Tibial artery (tissue), 4 donors: Measurements from ENCODE around the gene PPP2R5D.
"Not testable (repeated sequence)": the region's sequence is repeated elsewhere in the genome, so short reads cannot be mapped to it uniquely, and the experiment has no call there.

ENCODE experiments used
- DNase-seq, 2 donors: peaks; one replicate each; pipeline ENCODE4 v3.0.0-alpha.2; 2019
- H3K27ac ChIP-seq, 2 donors: fragments of 200-600 bp; sonication (generic) in 1 of 2; 1 replicate in 1 of 2; 2 replicates in 1 of 2; pipeline ENCODE4 v1.5.1; 2018 to 2019; ENCODE audit warnings: mild to moderate bottlenecking in 1 of 2
- H3K27me3 ChIP-seq, 2 donors: fragments of 200-600 bp; sonication (generic) in 1 of 2; one replicate each; pipeline versions ENCODE4 v1.5.1 to v1.6.0; 2016 to 2019
- H3K36me3 ChIP-seq, 3 donors: fragments of 200-600 bp; sonication (generic) in 2 of 3; one replicate each; pipeline ENCODE4 v1.5.1; 2016 to 2019; ENCODE audit warnings: mild to moderate bottlenecking in 2 of 3
- H3K4me1 ChIP-seq, 4 donors: fragments of 200-600 bp; sonication (generic) in 2 of 4; 1 replicate in 3 of 4; 2 replicates in 1 of 4; pipeline ENCODE4 v1.5.1; 2016 to 2019
- H3K4me3 ChIP-seq, 2 donors: fragments of 200-600 bp; sonication (generic) in 1 of 2; 1 replicate in 1 of 2; 2 replicates in 1 of 2; pipeline ENCODE4 v1.5.1; 2018 to 2019; ENCODE audit warnings: mild to moderate bottlenecking in 2 of 2
- H3K9me3 ChIP-seq, 3 donors: fragments of 200-600 bp; sonication (generic) in 1 of 3; one replicate each; pipeline ENCODE4 v1.5.1; 2016 to 2019
- CTCF ChIP-seq, 2 experiments: fragments of 200-600 bp in 1 of 2; fragments of 450-650 bp in 1 of 2; IDR thresholded peaks; one replicate each; pipeline ENCODE4 v1.5.1; 2017 to 2019; ENCODE audit warnings: antibody characterized with exemption in 2 of 2, mild to moderate bottlenecking in 1 of 2, moderate library complexity in 1 of 2
- intact Hi-C: fragments of 100-400 bp; cut with DNase I; formaldehyde crosslinking; loops from one replicate; pipeline ENCODE4 v1.15.0; 2023; ENCODE audit warnings: low total_unique reads

The PPP2R5D gene

GRCh38 chr6:42938987-42939809 is 45.2 kb upstream of the PPP2R5D start:
- H3K4me3 ChIP-seq, result no peak overlapping the region
- no peak overlapping the region for H3K27ac ChIP-seq
- intact Hi-C loops, result no loop called here

GRCh38 chr6:42939810-42940167 is 44.6 kb upstream of the PPP2R5D start:
- DNase-seq, result no peak
- H3K4me1 ChIP-seq, result no peaks in the 10 kb centered on the region
- TF ChIP-seq CTCF (IDR thresholded peaks at IDR 0.05), result no peak
- H3K27me3 ChIP-seq, result no peaks in the 10 kb centered on the region
- H3K36me3 ChIP-seq, result peaks cover 27 to 85% (median 64%) of the 10 kb centered on the region in 3 donors
- no peak overlapping the region for H3K4me3 ChIP-seq
- H3K27ac ChIP-seq, result no peak overlapping the region
- intact Hi-C loops, result no loop called here
- H3K9me3 ChIP-seq, result no peaks in the 10 kb centered on the region

More at GRCh38 chr6:42938987-42939809, 45.2 kb upstream of the PPP2R5D start:
- H3K9me3 ChIP-seq, result no peaks in the 10 kb centered on the region
- no peaks in the 10 kb centered on the region for H3K27me3 ChIP-seq
- H3K4me1 ChIP-seq, result no peaks in the 10 kb centered on the region
- no peak for DNase-seq
- TF ChIP-seq CTCF (IDR thresholded peaks at IDR 0.05), result no peak
- H3K36me3 ChIP-seq, result peaks cover 30 to 88% (median 68%) of the 10 kb centered on the region in 3 donors

- Histone ChIP-seq H3K36me3 (peaks cover 21 to 84% (median 58%) of the 10 kb centered on the region in 3 donors), H3K4me1 (no peaks in the 10 kb centered on the region), H3K27ac (no peak overlapping the region), H3K27me3 (no peaks in the 10 kb centered on the region), H3K9me3 (no peaks in the 10 kb centered on the region), H3K4me3 (no peak overlapping the region)
- no peak for TF ChIP-seq CTCF (IDR thresholded peaks at IDR 0.05)
- no peak for DNase-seq
- intact Hi-C loops, result no loop called here
Measured at GRCh38 chr6:42940493-42941045, 43.8 kb upstream of the PPP2R5D start.

- H3K4me1 ChIP-seq, H3K4me3 ChIP-seq, DNase-seq, H3K27me3 ChIP-seq, H3K27ac ChIP-seq, intact Hi-C loops, H3K9me3 ChIP-seq: not testable (repeated sequence)
- peaks cover 17 to 79% (median 50%) of the 10 kb centered on the region in 3 donors for H3K36me3 ChIP-seq
Measured at GRCh38 chr6:42941356-42941755, 43.0 kb upstream of the PPP2R5D start.

- intact Hi-C loops, result no loop called here
- no peaks in the 10 kb centered on the region for H3K9me3 ChIP-seq
- no peaks in the 10 kb centered on the region for H3K27me3 ChIP-seq
- H3K36me3 ChIP-seq, result peaks cover 17 to 68% (median 39%) of the 10 kb centered on the region in 3 donors
- no peak for DNase-seq
- H3K4me3 ChIP-seq, result no peak overlapping the region
- no peak overlapping the region for H3K27ac ChIP-seq
- TF ChIP-seq CTCF (IDR thresholded peaks at IDR 0.05), result no peak
- H3K4me1 ChIP-seq, result no peaks in the 10 kb centered on the region
Measured at GRCh38 chr6:42942444-42942843, 41.9 kb upstream of the PPP2R5D start.

- DNase-seq, result no peak
- TF ChIP-seq CTCF (IDR thresholded peaks at IDR 0.05), result no peak
- H3K4me1 ChIP-seq, result peaks cover 0 to 11% (median 0%) of the 10 kb centered on the region in 4 donors
- peaks cover 4 to 20% (median 11%) of the 10 kb centered on the region in 3 donors for H3K36me3 ChIP-seq
- no peak overlapping the region for H3K4me3 ChIP-seq
- no peak overlapping the region for H3K27ac ChIP-seq
- H3K9me3 ChIP-seq, result no peaks in the 10 kb centered on the region
- intact Hi-C loops, result no loop called here
- no peaks in the 10 kb centered on the region for H3K27me3 ChIP-seq
Measured at GRCh38 chr6:42947950-42948349, 36.4 kb upstream of the PPP2R5D start.
